H9 (cell line): ENCODE data around the gene CREG2. TPM values are rescaled to one million over a fixed set of nuclear protein-coding genes. Genes with fewer than 3 reads are reported as not detected.

Experiments
- DNase-seq: peaks from one replicate; pipeline ENCODE4 v3.0.0-alpha.2; 2017
- H2AFZ ChIP-seq: one replicate; pipeline ENCODE4 v1.6.1; 2013; ENCODE audit warnings: mild to moderate bottlenecking, low read length, control low read depth, moderate library complexity
- H2AK5ac ChIP-seq: 2 replicates; pipeline ENCODE4 v1.6.1; 2013; ENCODE audit warnings: low read length, control low read depth, mixed read lengths; ENCODE audit not compliant: insufficient read length
- H2BK120ac ChIP-seq: one replicate; pipeline ENCODE4 v1.6.1; 2013; ENCODE audit warnings: low read depth, mild to moderate bottlenecking, low read length, control low read depth, inconsistent platforms; ENCODE audit not compliant: poor library complexity, severe bottlenecking
- H2BK12ac ChIP-seq: 2 replicates; pipeline ENCODE4 v1.6.1; 2013; ENCODE audit warnings: low read length, control low read depth, mixed read lengths, low read depth; ENCODE audit not compliant: insufficient read length
- H2BK15ac ChIP-seq: 2 replicates; pipeline ENCODE4 v1.6.1; 2013; ENCODE audit warnings: low read depth, low read length, control low read depth
- H2BK20ac ChIP-seq: one replicate; pipeline ENCODE4 v1.6.1; 2013; ENCODE audit warnings: low read depth, mild to moderate bottlenecking, low read length, control low read depth, inconsistent platforms; ENCODE audit not compliant: poor library complexity, severe bottlenecking
- H2BK5ac ChIP-seq: 2 replicates; pipeline ENCODE4 v1.6.1; 2013; ENCODE audit warnings: low read length, control low read depth, mixed read lengths; ENCODE audit not compliant: insufficient read length
- H3K14ac ChIP-seq: 2 replicates; pipeline ENCODE4 v1.6.1; 2013; ENCODE audit warnings: low read length, control low read depth; ENCODE audit not compliant: insufficient read depth
- H3K18ac ChIP-seq: 2 replicates; pipeline ENCODE4 v1.6.1; 2013; ENCODE audit warnings: low read depth, mild to moderate bottlenecking, mixed read lengths, low read length, control low read depth; ENCODE audit not compliant: insufficient read length
- H3K23ac ChIP-seq: 2 replicates; pipeline ENCODE4 v1.6.1; 2013; ENCODE audit warnings: low read length, control low read depth, mixed read lengths, low read depth; ENCODE audit not compliant: insufficient read length
- H3K23me2 ChIP-seq: 2 replicates; pipeline ENCODE4 v1.6.1; 2013; ENCODE audit warnings: low read depth, mild to moderate bottlenecking, mixed read lengths, low read length, control low read depth; ENCODE audit not compliant: insufficient read length, poor library complexity, severe bottlenecking
- H3K27ac ChIP-seq: 2 replicates; pipeline ENCODE4 v1.5.1; 2013; ENCODE audit warnings: low read length, control low read depth, mixed read lengths, low read depth; ENCODE audit not compliant: insufficient read length
- H3K27me3 ChIP-seq: 2 replicates; pipeline ENCODE4 v1.6.1; 2013; ENCODE audit warnings: low read length, control low read depth, inconsistent platforms; ENCODE audit not compliant: insufficient read depth
- H3K4ac ChIP-seq: 2 replicates; pipeline ENCODE4 v1.6.1; 2013; ENCODE audit warnings: low read depth, mild to moderate bottlenecking, control low read depth, inconsistent platforms, low read length, moderate library complexity
- H3K4me1 ChIP-seq: 2 replicates; pipeline ENCODE4 v1.6.1; 2013; ENCODE audit warnings: low read length, control low read depth, inconsistent platforms; ENCODE audit not compliant: insufficient read depth
- H3K4me2 ChIP-seq: 2 replicates; pipeline ENCODE4 v1.6.1; 2013; ENCODE audit warnings: low read length, control low read depth, mixed read lengths; ENCODE audit not compliant: insufficient read length, insufficient read depth
- H3K56ac ChIP-seq: 2 replicates; pipeline ENCODE4 v1.6.1; 2013; ENCODE audit warnings: low read depth, mild to moderate bottlenecking, mixed read lengths, low read length, control low read depth; ENCODE audit not compliant: insufficient read length
- H3K79me1 ChIP-seq: 2 replicates; pipeline ENCODE4 v1.6.1; 2013; ENCODE audit warnings: low read depth, mild to moderate bottlenecking, moderate library complexity, low read length, control low read depth, inconsistent platforms; ENCODE audit not compliant: insufficient read depth, poor library complexity, severe bottlenecking
- H3K79me2 ChIP-seq: 2 replicates; pipeline ENCODE4 v1.6.1; 2013; ENCODE audit warnings: low read length, control low read depth, inconsistent platforms; ENCODE audit not compliant: insufficient read depth
- H3K9ac ChIP-seq: 2 replicates; pipeline ENCODE4 v1.6.1; 2013; ENCODE audit warnings: low read length, control low read depth, mixed read lengths; ENCODE audit not compliant: insufficient read length; ENCODE audit errors: extremely low read depth
- H3K9me3 ChIP-seq: one replicate; pipeline ENCODE4 v1.6.1; 2013; ENCODE audit warnings: low read depth, low read length, inconsistent platforms; ENCODE audit not compliant: control insufficient read depth
- H3T11ph ChIP-seq: one replicate; pipeline ENCODE4 v1.6.1; 2013; ENCODE audit warnings: mild to moderate bottlenecking, low read length, control low read depth, inconsistent platforms
- H4K20me1 ChIP-seq: one replicate; pipeline ENCODE4 v1.6.1; 2013; ENCODE audit not compliant: control insufficient read depth, insufficient read length, insufficient read depth
- H4K5ac ChIP-seq: 2 replicates; pipeline ENCODE4 v1.6.1; 2013; ENCODE audit warnings: low read depth, mild to moderate bottlenecking, mixed read lengths, low read length, control low read depth; ENCODE audit not compliant: insufficient read length
- H4K8ac ChIP-seq: replicated peaks from 2 replicates; pipeline ENCODE4 v1.6.1; 2013; ENCODE audit warnings: low read length, control low read depth, mixed read lengths, low read depth; ENCODE audit not compliant: insufficient read length
- H4K91ac ChIP-seq: 2 replicates; pipeline ENCODE4 v1.6.1; 2013; ENCODE audit warnings: low read depth, mild to moderate bottlenecking, moderate library complexity, mixed read lengths, low read length, control low read depth; ENCODE audit not compliant: insufficient read length
- H3K27ac Mint-ChIP-seq, 3 experiments: 2 replicates in 2 of 3; 3 replicates in 1 of 3; pipeline ENCODE4 v1.8.0; 2020 to 2021; ENCODE audit warnings: mixed read lengths in 3 of 3, mild to moderate bottlenecking in 1 of 3, moderate library complexity in 1 of 3
- H3K27me3 Mint-ChIP-seq: 2 replicates; pipeline ENCODE4 v1.8.0; 2021; ENCODE audit warnings: low read depth, mild to moderate bottlenecking, moderate library complexity, mixed read lengths
- H3K36me3 Mint-ChIP-seq, 3 experiments: 2 replicates in 2 of 3; 3 replicates in 1 of 3; pipeline ENCODE4 v1.8.0; 2020 to 2021; ENCODE audit warnings: low read depth in 3 of 3, mixed read lengths in 3 of 3; ENCODE audit not compliant: insufficient read depth in 1 of 3
- H3K4me1 Mint-ChIP-seq, 2 experiments: 2 replicates each; pipeline ENCODE4 v1.8.0; 2020; ENCODE audit warnings: mixed read lengths in 2 of 2
- H3K4me3 Mint-ChIP-seq, 2 experiments: 2 replicates in 1 of 2; 3 replicates in 1 of 2; pipeline ENCODE4 v1.8.0; 2020 to 2021; ENCODE audit warnings: mild to moderate bottlenecking in 2 of 2, mixed read lengths in 2 of 2, moderate library complexity in 1 of 2
- H3K9me3 Mint-ChIP-seq, 2 experiments: 2 replicates in 1 of 2; 3 replicates in 1 of 2; pipeline ENCODE4 v1.8.0; 2020; ENCODE audit warnings: mild to moderate bottlenecking in 2 of 2, mixed read lengths in 2 of 2, moderate library complexity in 1 of 2
- CTCF ChIP-seq: fragments of 200-600 bp; sonication (generic); conservative IDR thresholded peaks from 3 replicates; pipeline ENCODE4 v1.8.0; 2021; ENCODE audit warnings: antibody characterized with exemption, mild to moderate bottlenecking
- total RNA-seq: library from RNA; stranded (reverse); gene quantifications from 2 replicates; pipeline ENCODE4 v1.2.1, GENCODE V29; 2021

Gene CREG2
- total RNA-seq, 1 experiment from 2014 or later = 0.77 TPM

- no peak overlapping the region for H3K18ac ChIP-seq
- H3K27ac Mint-ChIP-seq = no peak overlapping the region
- no peaks in the 10 kb centered on the region for H4K20me1 ChIP-seq
- no peak overlapping the region for H3K56ac ChIP-seq
- H4K91ac ChIP-seq = no peak overlapping the region
- no peak overlapping the region for H3K27ac ChIP-seq
- H4K8ac ChIP-seq = no peak overlapping the region
- H2BK120ac ChIP-seq = no peak overlapping the region
- H3K9me3 Mint-ChIP-seq = no peaks in the 10 kb centered on the region
- no peaks in the 10 kb centered on the region for H3K79me2 ChIP-seq
- H3K9me3 ChIP-seq = no peaks in the 10 kb centered on the region
- H2BK5ac ChIP-seq = no peak overlapping the region
- no peak overlapping the region for H3K9ac ChIP-seq
- H3K79me1 ChIP-seq = no peaks in the 10 kb centered on the region
- no peak overlapping the region for H2BK12ac ChIP-seq
- H3K14ac ChIP-seq = no peak overlapping the region
- H2BK20ac ChIP-seq = no peak overlapping the region
- H3K27me3 Mint-ChIP-seq = peaks cover 3% of the 10 kb centered on the region; the same call in 1 of the 2 replicates
- no peak overlapping the region for H2BK15ac ChIP-seq
- H3K27me3 ChIP-seq = no peaks in the 10 kb centered on the region
- H3K4me2 ChIP-seq = no peak overlapping the region
- no peak for DNase-seq
- H3K36me3 Mint-ChIP-seq = no peaks in the 10 kb centered on the region
- no peak overlapping the region for H2AK5ac ChIP-seq
- no peak overlapping the region for H2AFZ ChIP-seq
- H3K4me3 Mint-ChIP-seq = no peak overlapping the region
- no peak overlapping the region for H4K5ac ChIP-seq
- H3K4me1 ChIP-seq = peaks cover 3% of the 10 kb centered on the region; the same call in 1 of the 2 replicates
- no peak overlapping the region for H3K4ac ChIP-seq
- no peak overlapping the region for H3T11ph ChIP-seq
- no peaks in the 10 kb centered on the region for H3K23me2 ChIP-seq
- TF ChIP-seq CTCF = no peak
- H3K4me1 Mint-ChIP-seq = peaks cover 31 to 38% of the 10 kb centered on the region in 2 experiments
- H3K23ac ChIP-seq = no peak overlapping the region
These were observed 29.9 kb downstream of the CREG2 start for GRCh38 chr2:101357376-101357775.
